ENCODE results near the gene MRPL52.
A peak's percentile ranks its signal among the peaks of the same experiment; 100 is the strongest.
"Not testable (repeated sequence)": the region's sequence is repeated elsewhere in the genome, so short reads cannot be mapped to it uniquely, and the experiment has no call there.

Gene MRPL52

GRCh38 chr14:22829661-22830442 is at the start of gene MRPL52:
Gene MRPL52, plus strand, starts transcription at chr14:22829887. Its CDS starts 26 bp downstream, at chr14:22829913.
- DNase-seq (ENCODE audit: low read depth) = peak; percentile 84

- DNase-seq (ENCODE audit: low read depth) = no peak
These were observed 49.5 kb upstream of the MRPL52 start for GRCh38 chr14:22780105-22780679.

GRCh38 chr14:22780941-22781300 is 48.8 kb upstream of the MRPL52 start:
- DNase-seq (ENCODE audit: low read depth) = no peak

GRCh38 chr14:22781301-22781991 is 48.2 kb upstream of the MRPL52 start:
- DNase-seq (ENCODE audit: low read depth) = no peak

- no peak for DNase-seq (ENCODE audit: low read depth)
These were observed 43.0 kb upstream of the MRPL52 start for GRCh38 chr14:22786685-22787084.

GRCh38 chr14:22791301-22791700 is 38.4 kb upstream of the MRPL52 start:
- DNase-seq (ENCODE audit: low read depth) = no peak

- no peak for DNase-seq (ENCODE audit: low read depth)
These were observed 37.5 kb upstream of the MRPL52 start for GRCh38 chr14:22792158-22792557.

GRCh38 chr14:22793550-22793949 is 36.1 kb upstream of the MRPL52 start:
- DNase-seq (ENCODE audit: low read depth) = not testable (repeated sequence)

- DNase-seq (ENCODE audit: low read depth) = no peak
These were observed 35.7 kb upstream of the MRPL52 start for GRCh38 chr14:22793976-22794375.

- DNase-seq (ENCODE audit: low read depth) = no peak
These were observed 35.1 kb upstream of the MRPL52 start for GRCh38 chr14:22794551-22794951.

GRCh38 chr14:22796087-22796707 is 33.5 kb upstream of the MRPL52 start:
- no peak for DNase-seq (ENCODE audit: low read depth)

GRCh38 chr14:22797017-22797917 is 32.4 kb upstream of the MRPL52 start:
- no peak for DNase-seq (ENCODE audit: low read depth)

- no peak for DNase-seq (ENCODE audit: low read depth)
These were observed 31.2 kb upstream of the MRPL52 start for GRCh38 chr14:22798528-22798927.

- no peak for DNase-seq (ENCODE audit: low read depth)
These were observed 29.3 kb upstream of the MRPL52 start for GRCh38 chr14:22800346-22800745.

- no peak for DNase-seq (ENCODE audit: low read depth)
These were observed 28.0 kb upstream of the MRPL52 start for GRCh38 chr14:22801716-22802115.

- no peak for DNase-seq (ENCODE audit: low read depth)
These were observed 26.6 kb upstream of the MRPL52 start for GRCh38 chr14:22802860-22803686.

- no peak for DNase-seq (ENCODE audit: low read depth)
These were observed 26.1 kb upstream of the MRPL52 start for GRCh38 chr14:22803687-22803974.

- DNase-seq (ENCODE audit: low read depth) = not testable (repeated sequence)
These were observed 24.5 kb upstream of the MRPL52 start for GRCh38 chr14:22805235-22805634.

GRCh38 chr14:22807432-22808087 is 22.1 kb upstream of the MRPL52 start:
- DNase-seq (ENCODE audit: low read depth) = no peak

- no peak for DNase-seq (ENCODE audit: low read depth)
These were observed 21.1 kb upstream of the MRPL52 start for GRCh38 chr14:22808388-22809209.
